A673 (cell line): Measurements from ENCODE around the gene ENTPD2.

Experiments
- CTCF ChIP-seq: fragments of 300-800, 200-600 bp; sonication (generic); conservative IDR thresholded peaks from 2 replicates; pipeline ENCODE4 v1.5.1; 2017; ENCODE audit warnings: low read depth, mild to moderate bottlenecking, antibody characterized with exemption, low read length, moderate library complexity, mixed read lengths
- EZH2 ChIP-seq: fragments of 200-600 bp; sonication (generic); IDR thresholded peaks from 2 replicates; pipeline ENCODE4 v1.6.1; 2017; ENCODE audit warnings: borderline replicate concordance, low read depth, mild to moderate bottlenecking, mixed read lengths, antibody characterized with exemption, low read length; ENCODE audit not compliant: poor library complexity, severe bottlenecking

DNA sequence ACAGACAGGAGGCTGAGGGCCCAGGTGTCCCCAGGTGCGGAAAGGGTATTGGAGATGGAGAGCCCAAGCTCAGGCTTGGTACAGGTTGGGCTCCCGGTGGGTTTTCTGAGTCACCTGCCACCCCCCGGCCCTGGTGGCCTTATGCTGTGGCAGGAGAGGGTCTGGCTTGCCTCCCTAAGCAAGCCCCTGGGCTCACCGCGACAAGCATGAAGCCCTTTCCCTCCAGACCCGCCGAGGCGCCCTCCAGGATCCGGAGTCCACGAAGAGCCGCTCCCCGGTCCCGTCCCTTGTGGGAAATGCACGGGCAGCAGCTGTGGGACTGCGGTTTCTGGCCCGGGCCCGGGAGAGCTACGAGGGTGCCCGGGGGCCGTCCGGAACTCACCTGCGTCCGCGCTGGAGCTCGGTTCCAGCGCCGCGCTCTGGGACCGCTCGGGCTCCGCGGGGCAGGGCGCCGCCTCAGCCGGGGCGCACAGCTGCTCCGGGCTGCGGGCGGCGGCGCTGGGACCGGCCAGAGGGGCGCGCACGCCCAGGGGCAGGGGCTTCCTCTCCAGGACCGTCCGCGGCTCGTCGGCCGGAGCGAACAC lies 15.7 kb upstream of the ENTPD2 start:
- TF ChIP-seq CTCF (no peak), EZH2 (no peak)
